Stimulated activated naive CD8-positive, alpha-beta T cell treated with anti-CD3 and anti-CD28 coated beads, Interleukin-15, amount 100 ng/mL, for 72 hours (primary cell): ENCODE measurements around the gene RAB8B.

Experiments used
- ATAC-seq: fragments of 150-1000 bp; cut with Tn5 transposase; 2 replicates; pipeline ENCODE4 v1.10.0; 2021; ENCODE audit warnings: mild to moderate bottlenecking, moderate library complexity
- DNase-seq, 2 donors: peaks; one replicate each; pipeline ENCODE4 v3.0.0; 2021 to 2022
- H3K27ac Mint-ChIP-seq, 2 donors: one replicate each; pipeline ENCODE4 v1.8.0; 2022; ENCODE audit warnings: mild to moderate bottlenecking in 2 of 2, mixed read lengths in 2 of 2, moderate library complexity in 2 of 2
- H3K27me3 Mint-ChIP-seq: one replicate; pipeline ENCODE4 v1.8.0; 2022; ENCODE audit warnings: mixed read lengths
- H3K4me1 Mint-ChIP-seq: one replicate; pipeline ENCODE4 v1.8.0; 2022; ENCODE audit warnings: mild to moderate bottlenecking, mixed read lengths
- H3K4me3 Mint-ChIP-seq, 2 donors: one replicate each; pipeline ENCODE4 v1.8.0; 2022; ENCODE audit warnings: mild to moderate bottlenecking in 2 of 2, mixed read lengths in 2 of 2, moderate library complexity in 1 of 2
- H3K9me3 Mint-ChIP-seq, 2 donors: one replicate each; pipeline ENCODE4 v1.8.0; 2022; ENCODE audit warnings: mixed read lengths in 2 of 2

The RAB8B gene

GRCh38 chr15:63313825-63314224 is 124.4 kb downstream of the RAB8B start:
- Mint-ChIP-seq H3K4me3 (no peak overlapping the region), H3K27me3 (no peaks in the 10 kb centered on the region), H3K9me3 (no peaks in the 10 kb centered on the region), H3K4me1 (no peaks in the 10 kb centered on the region), H3K27ac (no peak overlapping the region)
- ATAC-seq (no peak), DNase-seq (no peak)

- ATAC-seq (no peak), DNase-seq (no peak)
- Mint-ChIP-seq H3K4me3 (no peak overlapping the region), H3K27me3 (no peaks in the 10 kb centered on the region), H3K27ac (no peak overlapping the region), H3K9me3 (no peaks in the 10 kb centered on the region), H3K4me1 (no peaks in the 10 kb centered on the region)
Observed at GRCh38 chr15:63314409-63314808, 125.0 kb downstream of the RAB8B start.
